Measurements from ENCODE around the gene P2RX5. TPM values are rescaled to one million over a fixed set of nuclear protein-coding genes. Genes with fewer than 3 reads are reported as not detected.

Gene P2RX5
- total and polyA plus RNA-seq, 10 of the 15 experiments (the other 5 are each of a cell fraction or from before 2014, with no cell fraction given): 6.9 to 28.8 (median 19.5) TPM

DNA sequence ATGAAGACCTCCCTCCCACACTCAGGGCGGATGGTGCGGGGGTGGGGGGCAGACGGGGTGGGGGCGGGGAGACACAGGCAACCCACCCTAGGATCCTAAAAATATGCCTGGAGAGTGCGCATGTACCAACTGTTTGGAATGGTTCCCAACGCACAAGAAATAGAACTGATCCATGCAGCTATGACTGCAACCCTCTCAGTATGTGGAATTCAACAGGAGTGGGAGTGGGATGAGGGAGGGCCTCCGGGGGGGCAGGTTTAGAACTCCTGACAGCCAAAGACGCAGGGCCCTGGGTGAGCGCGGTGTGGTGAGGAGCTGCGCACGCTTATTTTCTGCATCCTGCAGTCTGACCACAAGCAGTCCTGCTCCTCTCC, 1.1 kb upstream of the P2RX5 start (continued):
- TF ChIP-seq, protein P1, sequence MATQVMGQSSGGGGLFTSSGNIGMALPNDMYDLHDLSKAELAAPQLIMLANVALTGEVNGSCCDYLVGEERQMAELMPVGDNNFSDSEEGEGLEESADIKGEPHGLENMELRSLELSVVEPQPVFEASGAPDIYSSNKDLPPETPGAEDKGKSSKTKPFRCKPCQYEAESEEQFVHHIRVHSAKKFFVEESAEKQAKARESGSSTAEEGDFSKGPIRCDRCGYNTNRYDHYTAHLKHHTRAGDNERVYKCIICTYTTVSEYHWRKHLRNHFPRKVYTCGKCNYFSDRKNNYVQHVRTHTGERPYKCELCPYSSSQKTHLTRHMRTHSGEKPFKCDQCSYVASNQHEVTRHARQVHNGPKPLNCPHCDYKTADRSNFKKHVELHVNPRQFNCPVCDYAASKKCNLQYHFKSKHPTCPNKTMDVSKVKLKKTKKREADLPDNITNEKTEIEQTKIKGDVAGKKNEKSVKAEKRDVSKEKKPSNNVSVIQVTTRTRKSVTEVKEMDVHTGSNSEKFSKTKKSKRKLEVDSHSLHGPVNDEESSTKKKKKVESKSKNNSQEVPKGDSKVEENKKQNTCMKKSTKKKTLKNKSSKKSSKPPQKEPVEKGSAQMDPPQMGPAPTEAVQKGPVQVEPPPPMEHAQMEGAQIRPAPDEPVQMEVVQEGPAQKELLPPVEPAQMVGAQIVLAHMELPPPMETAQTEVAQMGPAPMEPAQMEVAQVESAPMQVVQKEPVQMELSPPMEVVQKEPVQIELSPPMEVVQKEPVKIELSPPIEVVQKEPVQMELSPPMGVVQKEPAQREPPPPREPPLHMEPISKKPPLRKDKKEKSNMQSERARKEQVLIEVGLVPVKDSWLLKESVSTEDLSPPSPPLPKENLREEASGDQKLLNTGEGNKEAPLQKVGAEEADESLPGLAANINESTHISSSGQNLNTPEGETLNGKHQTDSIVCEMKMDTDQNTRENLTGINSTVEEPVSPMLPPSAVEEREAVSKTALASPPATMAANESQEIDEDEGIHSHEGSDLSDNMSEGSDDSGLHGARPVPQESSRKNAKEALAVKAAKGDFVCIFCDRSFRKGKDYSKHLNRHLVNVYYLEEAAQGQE (IDR thresholded peaks at IDR 0.05; ENCODE audit: low read depth, low read length): no peak
- TF ChIP-seq FOXM1 (IDR thresholded peaks at IDR 0.05; ENCODE audit: low read depth, low read length): no peak
- no peak for TF ChIP-seq YBX1 (IDR thresholded peaks at IDR 0.05)
- no peak for TF ChIP-seq SUPT20H (IDR thresholded peaks at IDR 0.05; ENCODE audit: borderline replicate concordance, control insufficient read depth, low read depth, low read length)
- no peak for TF ChIP-seq SPI1 (IDR thresholded peaks at IDR 0.05; ENCODE audit: borderline replicate concordance, insufficient read depth, low read depth, low read length)
- no peak for TF ChIP-seq RFX5 (IDR thresholded peaks at IDR 0.05; ENCODE audit: low read depth, low read length)
- no peak for TF ChIP-seq SREBF1 (IDR thresholded peaks at IDR 0.05; ENCODE audit: low read length)
- no peak for TF ChIP-seq SIX5 (IDR thresholded peaks at IDR 0.05; ENCODE audit: low read depth, low read length, severe bottlenecking)
- no peak for TF ChIP-seq MYB (IDR thresholded peaks at IDR 0.05; ENCODE audit: borderline replicate concordance, low read depth, low read length)
- TF ChIP-seq ZSCAN29 (IDR thresholded peaks at IDR 0.05): no peak
- TF ChIP-seq, protein P2, sequence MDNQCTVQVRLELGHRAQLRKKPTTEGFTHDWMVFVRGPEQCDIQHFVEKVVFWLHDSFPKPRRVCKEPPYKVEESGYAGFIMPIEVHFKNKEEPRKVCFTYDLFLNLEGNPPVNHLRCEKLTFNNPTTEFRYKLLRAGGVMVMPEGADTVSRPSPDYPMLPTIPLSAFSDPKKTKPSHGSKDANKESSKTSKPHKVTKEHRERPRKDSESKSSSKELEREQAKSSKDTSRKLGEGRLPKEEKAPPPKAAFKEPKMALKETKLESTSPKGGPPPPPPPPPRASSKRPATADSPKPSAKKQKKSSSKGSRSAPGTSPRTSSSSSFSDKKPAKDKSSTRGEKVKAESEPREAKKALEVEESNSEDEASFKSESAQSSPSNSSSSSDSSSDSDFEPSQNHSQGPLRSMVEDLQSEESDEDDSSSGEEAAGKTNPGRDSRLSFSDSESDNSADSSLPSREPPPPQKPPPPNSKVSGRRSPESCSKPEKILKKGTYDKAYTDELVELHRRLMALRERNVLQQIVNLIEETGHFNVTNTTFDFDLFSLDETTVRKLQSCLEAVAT (IDR thresholded peaks at IDR 0.05): no peak
